GM18861 (cell line): ENCODE measurements around the gene C12orf57.
"Not testable (repeated sequence)": the region's sequence is repeated elsewhere in the genome, so short reads cannot be mapped to it uniquely, and the experiment has no call there.

Experiments used
- ATAC-seq: cut with Tn5 transposase; IDR thresholded peaks from one replicate; pipeline ENCODE4 v1.9.1; 2021; ENCODE audit not compliant: unreplicated experiment

Gene C12orf57, protein sequence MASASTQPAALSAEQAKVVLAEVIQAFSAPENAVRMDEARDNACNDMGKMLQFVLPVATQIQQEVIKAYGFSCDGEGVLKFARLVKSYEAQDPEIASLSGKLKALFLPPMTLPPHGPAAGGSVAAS

DNA sequence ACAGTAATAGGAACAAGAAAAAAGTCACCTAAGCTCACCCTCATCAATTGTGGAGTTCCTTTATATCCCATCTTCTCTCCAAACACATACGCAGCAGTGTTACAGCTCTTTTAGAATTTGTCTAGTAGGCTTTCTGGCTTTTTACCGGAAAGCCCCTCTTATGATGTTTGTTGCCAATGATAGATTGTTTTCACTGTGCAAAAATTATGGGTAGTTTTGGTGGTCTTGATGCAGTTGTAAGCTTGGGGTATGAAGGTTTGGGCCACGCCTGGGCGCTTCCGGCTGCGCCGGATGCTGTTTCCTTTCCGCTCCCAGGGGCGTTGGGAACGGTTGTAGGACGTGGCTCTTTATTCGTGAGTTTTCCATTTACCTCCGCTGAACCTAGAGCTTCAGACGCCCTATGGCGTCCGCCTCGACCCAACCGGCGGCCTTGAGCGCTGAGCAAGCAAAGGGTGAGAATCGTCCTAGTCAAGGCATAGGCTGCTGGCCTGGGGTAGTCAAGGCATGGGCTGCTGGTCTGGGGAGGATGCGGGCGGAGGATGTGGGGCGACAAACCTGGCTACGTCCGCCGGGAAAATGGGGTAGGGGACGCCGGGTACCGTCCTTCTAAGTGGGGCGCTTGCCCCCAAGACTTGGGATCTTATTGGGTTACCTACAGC, at the start of gene C12orf57, which contains the start of gene RNU7-1:
Gene C12orf57, plus strand, starts transcription at position 301 of the 659 bp plus-strand sequence. Its CDS starts 100 bp downstream, at position 401.
Gene RNU7-1, plus strand, starts transcription at position 95 of the 659 bp plus-strand sequence.
- peak; percentile 29 for ATAC-seq

DNA sequence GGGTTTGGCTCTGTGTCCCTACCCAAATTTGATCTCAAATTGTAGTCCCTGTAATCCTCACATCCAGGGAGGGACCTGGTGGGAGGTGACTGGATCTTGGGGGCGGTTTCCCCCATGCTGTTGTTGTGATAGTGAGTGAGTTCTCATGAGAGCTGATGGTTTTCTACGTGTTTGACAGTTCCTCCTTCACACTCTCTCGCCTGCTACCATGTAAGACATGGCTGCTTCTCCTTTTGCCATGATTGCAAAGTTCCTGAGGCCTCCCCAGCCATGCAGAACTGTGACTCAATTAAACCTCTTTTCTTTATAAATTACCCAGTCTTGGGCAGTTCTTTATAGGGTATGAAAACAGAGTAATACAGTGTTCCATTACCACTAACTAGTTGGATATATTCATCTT, 49.5 kb upstream of the C12orf57 start:
- ATAC-seq, result no peak

DNA sequence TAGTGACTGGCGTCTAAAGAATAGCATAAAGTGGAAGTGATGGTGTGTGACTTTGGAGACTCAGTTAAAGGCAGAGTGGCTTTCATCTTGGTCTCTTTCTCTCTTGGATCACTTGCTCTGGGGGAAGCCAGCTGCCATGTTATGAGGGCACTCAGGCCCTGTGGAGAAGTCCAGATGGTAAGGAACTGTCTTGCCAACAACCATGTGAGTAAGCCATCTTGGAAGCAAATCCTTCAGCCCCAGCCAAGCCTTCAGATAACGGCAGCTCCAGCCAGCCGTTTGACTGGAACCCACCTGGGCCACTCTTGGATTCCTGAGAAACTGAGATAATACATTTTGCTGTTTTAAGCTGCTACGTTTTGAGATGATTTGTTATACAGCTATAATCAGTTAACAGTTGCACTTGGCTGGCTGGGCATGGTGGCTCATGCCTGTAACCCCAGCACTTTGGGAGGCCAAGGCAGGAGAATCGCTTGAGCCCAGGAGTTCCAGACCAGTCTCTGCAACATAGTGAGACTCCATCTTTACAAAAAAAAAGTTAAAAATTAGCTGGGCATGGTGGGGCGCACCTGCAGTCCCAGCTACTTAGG, 46.9 kb upstream of the C12orf57 start:
- no peak for ATAC-seq

DNA sequence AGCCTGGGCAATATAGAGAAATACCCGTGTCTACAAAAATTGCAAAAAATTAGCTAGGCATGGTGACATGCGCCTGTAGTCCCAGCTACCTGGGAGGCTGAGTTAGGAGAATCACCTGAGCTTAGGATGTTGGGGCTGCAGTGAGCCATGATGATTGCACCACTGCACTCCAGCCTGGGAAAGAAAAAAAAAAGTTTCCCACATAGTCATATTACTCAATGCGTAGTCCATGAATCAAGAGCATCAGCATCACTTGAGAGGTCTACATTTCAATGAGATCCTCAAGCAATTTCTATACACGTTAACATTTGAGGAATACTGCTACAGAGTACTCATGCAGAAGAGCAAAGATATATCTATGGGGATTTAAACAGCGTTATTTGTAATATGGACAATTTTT, 44.4 kb upstream of the C12orf57 start:
- no peak for ATAC-seq

DNA sequence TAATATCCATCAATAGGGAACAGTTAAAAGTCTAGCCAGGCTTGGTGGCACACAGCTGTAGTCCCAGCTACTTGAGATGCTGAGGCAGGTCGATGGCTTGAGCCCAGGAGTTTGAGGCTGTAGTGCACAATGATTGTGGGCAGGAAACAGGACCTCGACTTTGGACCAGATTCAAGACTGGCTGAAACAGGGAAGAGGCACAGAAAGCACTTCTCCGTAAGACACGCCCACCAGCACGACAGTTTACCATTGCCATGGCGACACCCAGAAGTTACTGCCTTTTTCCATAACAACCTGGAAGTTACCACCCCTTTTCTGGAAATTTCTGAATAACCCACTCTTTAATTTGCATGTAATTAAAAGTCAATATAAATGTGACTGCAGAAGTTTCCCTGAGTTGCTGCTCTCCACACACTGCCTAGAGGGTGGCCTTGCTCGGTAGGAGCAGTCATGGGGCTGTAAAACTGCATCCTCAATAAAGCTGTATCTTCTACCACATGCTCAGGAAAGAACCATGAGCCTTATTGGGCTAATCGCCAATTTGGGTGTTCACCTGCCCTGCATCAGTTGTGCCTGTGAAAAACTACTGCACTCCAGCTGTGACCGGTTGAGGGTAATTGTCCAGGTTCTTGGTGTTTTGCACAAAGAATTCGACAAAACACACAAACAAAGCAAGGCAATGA, 43.8 kb upstream of the C12orf57 start:
- no peak for ATAC-seq

DNA sequence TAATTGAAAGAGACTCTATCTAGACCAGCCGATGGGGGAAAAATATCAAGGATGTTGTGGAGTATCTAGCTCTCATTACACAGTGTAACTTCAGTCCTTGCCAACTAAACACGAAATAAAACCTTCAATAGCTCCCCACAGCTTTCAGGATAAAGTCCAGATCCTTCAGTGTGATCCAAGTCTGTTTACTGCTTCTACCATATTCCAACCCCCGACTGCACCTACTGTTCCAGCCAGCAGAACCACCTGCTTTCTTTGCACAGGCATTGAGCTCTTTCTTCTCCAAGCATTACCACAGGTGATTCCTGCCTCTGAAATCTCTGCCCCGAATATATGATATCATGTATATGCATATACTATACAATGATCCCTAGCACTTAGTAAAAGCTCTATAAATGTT, 41.4 kb upstream of the C12orf57 start:
- no peak for ATAC-seq

DNA sequence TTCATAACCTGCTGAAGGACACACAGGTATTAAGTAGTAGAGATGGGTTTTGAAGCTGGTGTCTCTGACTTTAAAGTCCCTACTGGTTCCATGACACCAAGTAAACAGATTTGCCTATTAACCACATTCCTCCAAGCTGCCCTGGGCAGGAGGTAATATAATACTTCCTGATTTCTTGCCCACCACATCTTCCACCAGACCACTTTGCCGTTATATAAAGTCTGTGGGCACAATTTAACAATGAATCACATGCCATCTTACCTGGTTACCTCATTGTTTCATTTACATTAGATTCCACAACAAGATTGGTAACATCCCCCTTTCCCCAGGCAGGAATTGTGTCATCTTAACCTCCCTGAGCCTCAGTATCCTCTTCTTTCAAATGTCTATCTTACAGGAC, 40.1 kb upstream of the C12orf57 start:
- ATAC-seq, result no peak

DNA sequence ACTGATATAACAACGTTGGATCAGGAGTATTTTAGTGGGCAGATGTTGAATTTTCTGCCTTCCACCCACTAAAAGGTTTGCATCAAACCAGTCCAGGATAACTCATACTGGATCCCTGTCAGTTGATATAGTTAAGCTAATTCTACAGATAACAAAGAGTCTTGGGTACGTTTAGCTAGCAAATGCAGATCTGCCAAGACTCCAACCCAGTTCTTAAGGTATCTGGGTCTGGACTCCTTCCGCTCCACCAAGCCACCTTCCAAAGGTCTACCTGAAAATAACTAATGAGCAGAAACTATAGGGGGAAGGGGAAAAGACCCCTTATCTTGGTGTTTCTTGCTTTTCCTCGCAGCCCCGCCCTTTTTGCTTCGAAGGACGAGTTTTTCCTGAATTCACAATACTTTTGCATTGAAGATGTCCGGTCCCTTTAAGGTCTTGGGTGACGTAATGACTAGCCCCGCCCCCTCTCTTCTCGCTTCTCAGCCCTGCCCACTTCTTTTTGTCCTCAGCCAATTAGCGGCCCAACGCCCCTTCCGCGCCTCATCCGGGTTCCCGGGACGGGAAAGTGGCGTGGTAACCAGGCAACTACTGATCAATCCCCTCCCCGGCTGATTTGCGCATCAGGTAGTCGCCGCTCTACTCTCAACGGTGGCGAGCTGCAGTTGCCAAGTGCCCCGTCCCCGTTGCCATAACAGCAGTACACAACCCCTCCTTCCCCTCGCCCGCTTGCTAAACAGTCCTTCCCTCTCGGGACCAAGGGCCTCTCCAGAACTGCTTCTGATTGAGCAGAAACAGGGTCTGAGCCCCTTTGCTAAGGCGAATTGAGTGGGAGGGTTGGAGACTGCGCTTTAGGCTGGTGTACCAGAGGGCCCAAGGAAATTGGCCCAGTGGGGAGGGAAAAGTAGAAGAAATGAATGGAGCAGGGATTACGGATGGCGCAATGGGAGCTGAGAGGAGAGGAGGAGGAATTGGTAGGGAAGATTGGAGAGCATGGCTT, 39.2 kb upstream of the C12orf57 start, which contains the start of gene LRRC23:
Gene LRRC23, plus strand, starts transcription at position 543 of the 997 bp plus-strand sequence. CDS start 812 bp downstream, outside the sequence.
- ATAC-seq, result peak; percentile 88

DNA sequence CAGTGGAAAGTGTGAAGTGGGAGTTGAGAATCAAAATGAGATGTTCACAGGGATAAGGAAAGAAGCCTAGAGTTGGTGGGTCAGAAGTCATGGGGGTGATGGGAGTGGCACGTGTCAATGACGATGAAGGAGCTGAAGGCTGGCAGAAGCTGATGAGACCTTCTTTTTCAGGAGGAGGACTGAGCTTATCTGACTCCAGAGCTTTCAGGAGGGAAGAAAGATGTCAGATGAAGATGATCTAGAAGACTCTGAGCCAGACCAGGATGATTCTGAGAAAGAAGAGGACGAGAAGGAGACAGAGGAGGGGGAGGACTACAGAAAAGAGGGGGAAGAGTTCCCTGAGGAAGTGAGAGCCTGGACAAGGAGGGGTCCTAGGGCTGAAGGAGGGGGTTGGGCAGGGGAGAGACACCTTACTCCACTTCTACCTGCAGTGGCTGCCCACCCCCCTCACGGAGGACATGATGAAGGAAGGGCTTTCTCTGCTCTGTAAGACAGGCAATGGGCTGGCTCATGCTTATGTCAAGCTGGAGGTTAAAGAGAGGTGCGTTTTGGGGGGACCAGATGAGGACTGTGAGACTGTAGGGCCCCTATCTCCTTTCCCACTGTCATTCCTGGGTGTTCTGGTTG, 38.3 kb upstream of the C12orf57 start:
- no peak for ATAC-seq

DNA sequence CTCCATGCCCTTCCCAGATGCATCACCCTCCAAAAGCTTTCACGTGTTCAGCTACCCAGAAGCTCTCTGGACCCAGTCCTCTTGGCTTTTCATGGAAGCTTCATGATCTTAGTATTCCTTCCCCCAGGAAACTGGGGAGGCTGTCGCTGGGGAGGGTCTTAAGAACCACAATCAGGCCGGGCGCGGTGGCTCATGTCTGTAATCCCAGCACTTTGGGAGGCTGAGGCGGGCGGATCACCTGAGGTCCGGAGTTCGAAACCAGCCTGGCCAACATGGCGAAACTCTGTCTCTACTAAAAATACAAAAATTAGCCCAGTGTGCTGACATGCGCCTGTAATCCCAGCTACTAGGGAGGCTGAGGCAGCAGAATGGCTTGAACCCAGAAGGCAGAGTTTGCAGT, 35.7 kb upstream of the C12orf57 start:
- not testable (repeated sequence) for ATAC-seq

DNA sequence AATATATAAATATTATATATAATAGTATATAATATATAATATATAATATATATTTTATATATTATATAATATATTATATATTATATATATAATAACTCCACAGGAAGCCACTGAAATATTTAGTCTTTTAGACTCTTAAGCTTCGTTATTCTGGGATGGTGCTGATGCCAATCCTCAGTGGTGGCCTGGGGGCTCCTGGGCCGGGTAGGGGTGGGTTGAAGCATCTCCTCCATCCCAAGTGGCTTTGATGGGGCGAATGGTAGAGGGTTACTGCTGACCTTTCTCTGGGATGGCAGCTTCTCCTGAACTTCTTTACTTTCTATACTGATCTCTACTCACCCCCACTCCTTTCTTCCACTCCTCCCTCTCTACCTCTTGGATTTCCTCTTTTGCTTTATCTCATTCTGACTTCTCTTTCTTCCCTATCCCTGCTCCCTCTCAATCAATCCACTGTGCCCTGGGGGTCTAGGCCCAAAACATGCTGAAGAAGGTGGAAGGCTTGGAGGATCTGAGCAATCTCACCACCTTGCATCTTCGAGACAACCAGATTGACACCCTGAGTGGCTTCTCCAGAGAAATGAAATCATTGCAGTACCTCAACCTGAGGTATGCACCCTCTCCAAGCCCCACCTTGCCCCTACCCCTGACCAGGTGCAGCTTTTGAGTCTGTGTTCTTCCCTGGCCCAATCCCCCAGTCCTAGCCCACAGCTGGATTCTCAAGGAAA, 34.2 kb upstream of the C12orf57 start:
- ATAC-seq, result no peak

DNA sequence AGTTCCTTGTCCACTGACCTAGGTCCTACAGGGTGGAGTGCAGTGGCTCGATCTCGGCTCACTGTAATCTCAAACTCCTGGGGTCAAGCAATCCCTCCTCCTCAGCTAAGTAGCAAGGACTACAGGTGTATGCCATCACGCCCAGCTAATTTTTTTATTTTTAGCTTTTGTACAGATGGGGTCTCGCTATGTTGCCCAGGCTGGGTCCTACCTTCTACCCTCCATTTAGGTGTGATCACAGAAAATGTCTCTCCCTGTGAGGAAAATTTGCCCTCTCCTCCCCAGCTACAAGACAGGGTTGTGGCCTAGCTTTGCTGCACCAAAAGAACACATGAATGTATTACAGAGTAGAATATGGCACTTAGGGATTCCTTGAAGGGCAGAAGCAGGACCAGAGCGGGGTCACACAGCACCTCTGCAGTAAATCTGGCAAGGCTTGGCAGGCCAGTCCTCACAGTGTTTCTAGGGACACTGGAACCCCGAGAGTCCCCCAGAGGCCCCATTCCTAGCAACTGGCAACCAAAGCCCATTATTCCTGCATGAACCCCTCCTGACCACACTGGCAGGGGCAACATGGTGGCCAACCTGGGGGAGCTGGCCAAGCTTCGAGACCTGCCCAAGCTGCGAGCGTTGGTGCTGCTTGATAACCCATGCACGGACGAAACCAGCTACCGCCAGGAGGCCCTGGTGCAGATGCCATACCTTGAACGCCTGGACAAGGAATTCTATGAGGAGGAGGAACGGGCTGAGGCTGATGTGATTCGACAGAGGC, 31.5 kb upstream of the C12orf57 start:
- no peak for ATAC-seq

DNA sequence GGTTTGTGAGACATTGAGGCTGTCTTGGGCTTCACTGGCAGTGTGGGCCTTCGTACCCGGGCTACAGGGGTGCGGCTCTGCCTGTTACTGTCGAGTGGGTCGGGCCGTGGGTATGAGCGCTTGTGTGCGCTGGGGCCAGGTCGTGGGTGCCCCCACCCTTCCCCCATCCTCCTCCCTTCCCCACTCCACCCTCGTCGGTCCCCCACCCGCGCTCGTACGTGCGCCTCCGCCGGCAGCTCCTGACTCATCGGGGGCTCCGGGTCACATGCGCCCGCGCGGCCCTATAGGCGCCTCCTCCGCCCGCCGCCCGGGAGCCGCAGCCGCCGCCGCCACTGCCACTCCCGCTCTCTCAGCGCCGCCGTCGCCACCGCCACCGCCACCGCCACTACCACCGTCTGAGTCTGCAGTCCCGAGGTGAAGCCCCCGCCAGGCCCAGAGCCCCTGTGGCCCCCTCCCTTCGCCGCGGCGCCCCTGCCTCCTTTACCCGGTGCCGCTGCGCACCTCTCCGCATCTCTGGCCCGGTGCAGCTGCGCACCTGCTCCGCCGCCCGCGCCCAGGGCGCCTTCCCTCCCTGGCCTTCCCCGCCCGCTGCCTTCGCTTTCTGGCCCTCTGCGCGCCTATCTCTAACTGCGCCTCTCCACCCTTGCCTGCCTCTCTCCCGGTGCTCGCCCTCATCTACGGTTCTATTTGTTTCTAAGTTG, 29.4 kb upstream of the C12orf57 start, which contains the start of gene ENO2:
Gene ENO2, plus strand, starts transcription at position 335 of the 701 bp plus-strand sequence. CDS start 1,253 bp downstream, outside the sequence.
- peak; percentile 46 for ATAC-seq

DNA sequence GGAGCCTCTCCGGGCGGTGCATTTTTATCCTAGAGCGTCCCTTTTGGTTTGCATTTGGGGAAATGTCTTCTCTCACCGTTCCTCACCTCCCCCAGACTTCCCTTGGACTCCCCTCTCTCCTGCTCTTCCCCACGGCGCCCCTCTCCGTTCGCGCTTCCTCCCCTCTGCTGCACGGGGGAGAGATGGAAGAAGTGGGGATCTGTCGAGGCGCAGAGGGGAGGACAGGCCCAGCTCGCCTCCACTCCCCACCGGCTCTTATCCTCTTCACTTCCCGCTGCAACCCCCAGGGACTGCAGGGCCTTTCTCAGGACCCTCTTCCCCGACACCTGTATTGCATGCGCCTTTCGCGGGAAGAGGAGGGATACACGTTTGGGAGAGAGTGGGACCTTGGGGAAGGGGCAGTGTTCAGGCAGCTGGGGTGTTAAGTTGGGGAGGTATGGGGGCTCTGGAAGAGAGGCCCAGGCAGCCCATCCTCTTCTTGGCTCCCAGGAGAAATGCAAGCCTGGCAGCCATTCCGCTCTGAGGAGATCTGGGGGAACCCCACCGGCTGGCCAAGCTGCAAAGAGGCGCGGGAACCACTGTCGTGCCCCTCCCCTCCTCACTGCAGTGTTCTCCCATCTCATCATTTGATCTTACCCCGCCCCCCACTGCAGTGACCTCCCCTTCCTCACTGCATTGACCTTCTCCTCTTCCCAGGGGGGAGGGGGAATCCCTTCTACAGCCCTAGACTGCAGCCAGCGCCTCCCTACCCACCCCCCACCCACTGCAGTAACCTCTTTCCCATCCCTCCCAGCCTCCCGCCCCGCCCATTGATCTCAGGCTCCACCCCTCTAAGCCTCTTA, 28.7 kb upstream of the C12orf57 start:
- ATAC-seq, result no peak

DNA sequence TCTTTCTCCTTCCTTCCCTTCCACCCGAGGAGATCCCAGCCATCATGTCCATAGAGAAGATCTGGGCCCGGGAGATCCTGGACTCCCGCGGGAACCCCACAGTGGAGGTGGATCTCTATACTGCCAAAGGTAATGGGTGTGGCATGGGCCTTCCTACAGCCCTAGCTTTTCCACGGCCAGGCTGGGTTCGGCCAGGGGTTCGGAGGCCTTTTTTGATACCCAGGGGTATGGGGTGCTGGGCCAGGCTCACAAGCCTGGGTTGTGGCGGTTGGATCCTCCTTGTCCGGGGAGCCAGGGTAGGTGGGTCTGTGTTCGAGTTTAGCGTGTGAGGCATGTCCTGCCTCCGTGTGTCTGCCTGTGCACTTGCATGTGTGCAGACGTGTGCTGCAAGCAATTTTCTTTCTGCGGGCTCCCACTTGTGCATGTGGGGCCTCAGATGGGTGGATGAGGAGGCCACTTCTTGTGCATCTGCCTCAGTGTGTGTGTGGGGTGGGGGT, 28.0 kb upstream of the C12orf57 start:
- ATAC-seq, result no peak

DNA sequence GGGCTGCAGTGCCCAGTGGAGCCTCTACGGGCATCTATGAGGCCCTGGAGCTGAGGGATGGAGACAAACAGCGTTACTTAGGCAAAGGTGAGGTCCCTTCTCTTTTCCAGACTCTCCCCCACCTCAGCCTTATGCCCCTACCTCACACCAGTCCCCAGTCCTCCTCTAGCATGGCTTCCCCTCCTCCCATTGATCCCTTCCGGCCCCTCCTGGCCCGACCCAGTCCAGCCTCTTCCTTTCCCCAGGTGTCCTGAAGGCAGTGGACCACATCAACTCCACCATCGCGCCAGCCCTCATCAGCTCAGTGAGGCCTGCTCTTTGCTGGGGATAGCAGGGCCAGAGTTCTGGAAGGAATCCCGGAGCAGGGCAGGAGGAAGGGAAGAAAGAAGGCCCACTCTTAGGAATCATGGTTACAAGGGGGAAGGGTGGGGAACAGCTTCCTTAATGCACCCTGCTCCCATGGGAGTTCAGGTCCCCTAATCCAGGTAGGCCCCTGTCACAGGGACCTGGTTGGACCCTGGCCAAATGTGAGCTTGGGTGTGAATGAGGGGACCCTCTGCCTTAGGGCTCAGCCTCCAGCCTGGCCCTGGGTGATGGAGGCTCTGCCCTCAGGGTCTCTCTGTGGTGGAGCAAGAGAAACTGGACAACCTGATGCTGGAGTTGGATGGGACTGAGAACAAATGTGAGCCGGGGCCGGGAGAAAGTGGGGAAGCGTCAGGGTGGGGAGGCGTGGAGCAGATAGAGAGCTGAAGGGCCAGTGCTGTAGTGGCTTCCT, 27.2 kb upstream of the C12orf57 start:
- ATAC-seq, result no peak
